KBM-7 (cell line): ENCODE data around the gene DDX4.
"Not testable (repeated sequence)": the region's sequence is repeated elsewhere in the genome, so short reads cannot be mapped to it uniquely, and the experiment has no call there.

Experiments
- DNase-seq: peaks from one replicate; pipeline ENCODE4 v3.0.0-alpha.2; 2015
- in situ Hi-C: fragments of 300-500 bp; cut with MboI; formaldehyde crosslinking; loops from 2 replicates; pipeline ENCODE4 v1.14.3; 2020; ENCODE audit warnings: low sequenced_read_pairs, low pct_unique_long_range_greater_than_20kb, mixed read lengths

Gene DDX4

GRCh38 chr5:55800924-55801323 lies 63.1 kb downstream of the DDX4 start:
- in situ Hi-C loops = no loop called here
- no peak for DNase-seq

- in situ Hi-C loops, DNase-seq: not testable (repeated sequence)
These were observed 71.0 kb downstream of the DDX4 start for GRCh38 chr5:55808814-55809213.

DNA sequence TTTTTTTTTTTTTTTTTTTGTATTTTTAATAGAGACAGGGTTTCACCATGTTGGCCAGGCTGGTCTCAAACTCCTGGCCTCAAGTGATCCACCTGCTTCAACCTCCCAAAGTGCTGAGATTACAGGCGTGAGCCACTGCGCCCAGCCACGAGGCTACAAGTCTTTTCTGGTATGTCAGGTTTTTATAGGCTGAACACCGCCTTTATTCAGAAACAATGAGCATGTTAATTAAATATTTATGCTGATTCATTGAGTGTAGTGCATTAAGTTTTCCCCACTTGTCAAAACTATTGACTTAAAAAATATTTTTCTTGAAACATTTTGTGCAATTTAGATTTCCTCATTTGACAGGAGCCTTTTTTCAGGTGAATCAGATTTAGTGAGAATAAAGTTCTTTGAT lies 78.1 kb downstream of the DDX4 start:
- DNase-seq, in situ Hi-C loops: not testable (repeated sequence)

GRCh38 chr5:55816342-55816741 lies 78.5 kb downstream of the DDX4 start:
- no peak for DNase-seq
- in situ Hi-C loops = no loop called here

- in situ Hi-C loops = no loop called here
- DNase-seq = no peak
These were observed 79.2 kb downstream of the DDX4 start for GRCh38 chr5:55817030-55817429.

DNA sequence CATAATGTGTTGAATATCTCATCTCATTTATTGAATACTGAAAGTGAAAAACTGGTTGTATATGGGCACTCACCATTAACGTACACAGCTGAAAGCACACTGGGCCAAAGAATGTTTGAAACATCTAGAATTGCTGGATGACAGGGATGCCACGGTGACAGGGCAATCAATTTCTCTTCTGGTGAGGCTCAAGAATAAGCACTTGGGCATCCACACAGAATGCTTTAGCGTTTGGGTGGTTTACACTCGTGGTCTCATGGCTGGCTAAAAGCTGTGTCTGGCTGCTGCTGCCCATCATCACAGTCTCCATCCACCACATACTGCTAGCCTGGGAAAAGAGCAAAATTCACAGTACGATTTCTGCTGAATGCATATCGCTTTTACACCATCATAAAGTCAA lies 82.6 kb downstream of the DDX4 start:
- in situ Hi-C loops = no loop called here
- DNase-seq = no peak

GRCh38 chr5:55821731-55822512 lies 84.1 kb downstream of the DDX4 start:
- in situ Hi-C loops = no loop called here
- DNase-seq = no peak

- DNase-seq = no peak
- in situ Hi-C loops = no loop called here
These were observed 85.4 kb downstream of the DDX4 start for GRCh38 chr5:55823151-55823796.

DNA sequence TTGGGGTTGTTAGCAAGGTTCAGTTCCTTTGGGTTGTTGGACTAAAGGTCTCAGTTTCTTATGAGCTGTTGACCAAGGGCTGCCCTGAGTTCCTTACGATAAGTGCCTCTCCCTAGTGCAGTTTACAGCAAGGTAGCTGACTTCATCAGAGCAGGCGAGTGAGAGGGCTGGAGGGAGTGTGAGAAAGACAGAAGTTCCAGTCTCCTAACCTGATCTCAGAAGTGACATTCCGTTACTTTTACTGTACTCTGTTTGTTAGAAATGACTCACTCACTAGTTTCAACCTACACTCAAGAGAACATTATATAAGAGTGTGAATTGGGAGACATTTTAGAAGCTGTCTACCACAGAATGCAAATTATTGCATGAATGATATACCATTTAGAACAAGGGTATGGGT lies 92.1 kb downstream of the DDX4 start:
- in situ Hi-C loops = no loop called here
- DNase-seq = no peak

DNA sequence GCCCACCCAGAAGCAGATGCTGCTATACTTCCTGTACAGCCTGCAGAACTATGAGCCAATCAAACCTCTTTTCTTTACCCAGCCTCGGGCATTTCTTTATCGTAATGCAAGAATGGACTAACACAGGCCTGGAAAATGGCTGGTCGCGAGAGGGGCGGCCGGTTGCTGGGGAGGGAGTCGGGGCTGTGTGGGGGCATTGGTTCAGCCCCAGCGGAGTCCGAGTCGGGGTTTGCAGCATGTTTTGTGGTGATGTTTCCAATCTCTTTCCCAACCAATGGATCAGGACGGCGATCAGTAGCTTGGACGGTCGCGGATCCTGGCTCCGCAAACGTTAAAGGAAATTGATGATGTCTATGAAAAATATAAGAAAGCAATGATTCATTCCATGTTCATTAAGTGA lies 94.6 kb downstream of the DDX4 start:
- no peak for DNase-seq
- in situ Hi-C loops = no loop called here

DNA sequence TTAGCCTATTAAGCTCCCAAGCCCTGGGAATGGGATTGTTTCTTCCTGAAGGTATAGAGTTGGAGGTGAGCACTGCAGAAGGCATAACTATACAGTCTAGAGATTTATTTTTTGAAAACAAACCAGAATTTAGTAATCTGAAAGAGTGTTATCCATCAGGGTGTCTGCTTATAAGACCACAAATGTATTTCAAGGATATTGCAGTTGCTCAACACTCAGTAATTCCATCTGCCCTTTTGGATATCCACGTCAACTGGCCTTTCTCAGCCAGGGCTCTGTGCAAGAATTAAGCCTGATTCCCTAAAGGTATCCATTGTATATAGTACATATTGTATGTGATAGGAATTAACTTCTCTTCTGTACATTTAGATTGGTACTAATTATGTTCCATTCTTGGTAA lies 98.3 kb downstream of the DDX4 start:
- in situ Hi-C loops = no loop called here
- no peak for DNase-seq

- DNase-seq = no peak
- in situ Hi-C loops = no loop called here
These were observed 104.1 kb downstream of the DDX4 start for GRCh38 chr5:55841976-55842375.

DNA sequence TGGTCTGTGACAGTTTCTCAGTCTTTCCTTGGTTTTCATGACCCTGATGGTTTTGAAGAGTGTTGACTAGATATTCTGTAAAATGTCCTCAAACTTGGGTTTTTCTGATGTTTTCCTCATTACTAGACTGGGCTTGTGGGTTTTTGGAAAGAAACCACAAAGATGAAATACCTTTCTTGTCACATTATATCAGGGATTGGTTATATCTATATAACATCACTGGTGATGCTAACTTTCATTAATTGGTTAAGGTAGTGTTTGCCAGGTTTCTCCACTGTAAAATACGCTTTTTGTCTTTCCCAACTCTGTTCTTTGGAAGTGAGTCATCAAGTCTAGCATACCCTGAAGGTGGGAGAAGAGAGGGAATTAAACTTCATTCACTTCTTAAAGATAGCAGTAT lies 110.0 kb downstream of the DDX4 start:
- no peak for DNase-seq
- in situ Hi-C loops = no loop called here

GRCh38 chr5:55848783-55849182 lies 110.9 kb downstream of the DDX4 start:
- no peak for DNase-seq
- in situ Hi-C loops = no loop called here

DNA sequence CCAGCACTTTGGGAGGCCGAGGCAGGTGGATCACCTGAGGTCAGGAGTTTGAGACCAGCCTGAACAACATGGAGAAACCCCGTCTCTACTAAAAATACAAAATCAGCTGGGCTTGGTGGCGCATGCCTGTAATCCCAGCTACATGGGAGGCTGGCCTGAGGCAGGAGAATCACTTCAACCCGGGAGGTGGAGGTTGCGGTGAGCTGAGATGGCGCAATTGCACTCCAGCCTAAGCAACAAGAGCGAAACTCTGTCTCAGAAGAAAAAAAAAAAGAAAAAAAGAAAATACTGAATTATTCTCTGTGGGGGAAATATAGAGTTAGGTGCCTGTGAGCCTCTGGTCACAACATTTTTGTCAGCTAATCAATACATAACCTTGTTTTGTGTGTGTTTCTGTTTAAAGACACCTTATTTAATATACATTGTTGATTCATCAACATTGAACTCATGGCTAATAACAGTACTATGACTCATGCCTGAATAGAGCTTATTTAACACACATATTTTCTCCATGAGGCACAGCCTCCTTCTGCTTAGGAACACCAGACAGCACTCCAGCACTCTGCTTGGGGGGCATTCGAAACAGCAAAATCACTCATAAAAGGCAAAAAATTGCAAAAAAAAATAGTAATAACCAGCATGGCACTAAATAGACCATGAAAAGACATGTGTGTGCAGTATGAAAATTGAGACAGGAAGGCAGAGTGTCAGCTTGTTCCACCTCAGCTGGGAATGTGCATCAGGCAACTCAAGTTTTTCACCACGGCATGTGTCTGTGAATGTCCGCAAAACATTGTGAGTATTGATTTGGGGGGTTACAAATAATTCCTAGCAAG lies 113.2 kb downstream of the DDX4 start, which contains the start of gene IL31RA:
Gene IL31RA, plus strand, starts transcription at position 519 of the 836 bp plus-strand sequence. Its CDS starts 214 bp downstream, at position 733.
- DNase-seq = no peak
- in situ Hi-C loops = no loop called here

GRCh38 chr5:55851675-55851979 lies 113.8 kb downstream of the DDX4 start:
- in situ Hi-C loops = no loop called here
- no peak for DNase-seq

DNA sequence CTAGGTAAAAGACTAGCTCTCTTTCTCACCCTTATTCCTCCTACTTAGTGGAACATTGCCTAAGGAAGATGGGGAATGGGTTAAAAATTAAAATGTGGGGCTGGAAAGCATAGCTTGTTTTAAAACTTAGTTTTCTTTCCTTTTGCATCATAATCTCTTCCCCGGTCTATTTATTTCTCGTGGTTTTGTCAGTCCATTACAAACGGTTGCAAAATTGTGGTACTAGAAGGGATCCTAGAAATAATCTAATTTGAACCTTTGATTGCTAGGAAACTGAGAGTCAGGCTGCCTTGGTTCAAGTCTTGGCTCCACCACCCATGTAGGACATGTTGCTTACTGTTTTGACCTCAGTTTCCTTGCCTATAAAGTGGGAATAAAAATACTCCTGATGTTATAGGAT lies 114.6 kb downstream of the DDX4 start:
- in situ Hi-C loops = no loop called here
- DNase-seq = no peak

GRCh38 chr5:55853041-55853670 lies 115.3 kb downstream of the DDX4 start:
- no peak for DNase-seq
- in situ Hi-C loops = no loop called here

DNA sequence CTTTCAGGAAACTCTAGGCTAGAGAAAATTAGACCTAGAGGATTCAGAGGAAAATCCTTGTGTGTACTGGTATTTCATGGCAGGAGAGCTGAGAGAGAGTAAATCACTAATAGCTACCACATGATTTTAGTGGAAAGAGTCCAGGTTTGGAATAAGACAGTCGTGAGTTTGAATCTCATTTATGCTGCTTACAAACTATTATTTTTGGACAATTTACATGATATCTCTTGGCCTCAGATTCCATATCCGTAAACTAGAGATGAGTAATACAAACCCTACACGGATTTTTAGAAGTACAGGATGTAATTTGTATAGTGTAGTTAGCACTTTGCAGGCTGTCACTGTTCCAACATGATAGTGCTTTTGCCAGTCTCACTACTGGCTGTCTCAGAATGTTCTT lies 116.0 kb downstream of the DDX4 start:
- no peak for DNase-seq
- in situ Hi-C loops = no loop called here

GRCh38 chr5:55855509-55855908 lies 117.6 kb downstream of the DDX4 start:
- DNase-seq = peak; percentile 63

More at GRCh38 chr5:55855509-55855908, 117.6 kb downstream of the DDX4 start:
- in situ Hi-C loops = no loop called here
